ENCODE data around the gene CTTNBP2NL.

- no peak for TF ChIP-seq CTCF (IDR thresholded peaks at IDR 0.05)
- no peak for TF ChIP-seq EP300 (IDR thresholded peaks at IDR 0.05)
- no peak for TF ChIP-seq POLR2A (IDR thresholded peaks at IDR 0.05)
- no peak for TF ChIP-seq POLR2AphosphoS5 (IDR thresholded peaks at IDR 0.05)
Observed at GRCh38 chr1:112458756-112459155, 62.7 kb downstream of the CTTNBP2NL start.

Measured in gastroesophageal sphincter (tissue), 3 donors.